Endothelial cell of umbilical vein (primary cell): Measurements from ENCODE around the gene LHX6. TPM values are rescaled to one million over a fixed set of nuclear protein-coding genes. Genes with fewer than 3 reads are reported as not detected.

Source experiments
- BruUV-seq: library from RNA; stranded (reverse); fragments of 400-500 nt; replicated peaks from 2 replicates; lab custom pipeline; 2021; lab: Mats Ljungman, UMichigan
- CTCF ChIA-PET: fragments of 300-600, 350-600 bp; sonication (Branson Sonifier 250); formaldehyde crosslinking; loops from one replicate; lab custom pipeline; 2021; ENCODE audit warnings: antibody characterized with exemption, inconsistent platforms; lab: Charles Lee
- POLR2A ChIA-PET: fragments of 300-600, 350-600 bp; sonication (Branson Sonifier 250); formaldehyde crosslinking; loops from one replicate; lab custom pipeline; 2021; ENCODE audit warnings: antibody characterized with exemption, inconsistent platforms; lab: Charles Lee
- DNase-seq: peaks from one replicate; pipeline ENCODE4 v3.0.0-alpha.2; 2011; ENCODE audit warnings: low read depth, low spot score
- FAIRE-seq: peaks from 2 replicates; lab custom pipeline; 2011; peaks lifted over from hg19 to GRCh38; lab: Jason Lieb, UNC
- H2AFZ ChIP-seq: 2 replicates; pipeline ENCODE4 v1.6.0; 2012; ENCODE audit warnings: low read depth, low read length, control low read depth, inconsistent platforms
- H3K27ac ChIP-seq: 2 replicates; pipeline ENCODE4 v1.5.1; 2011; ENCODE audit warnings: low read depth, mild to moderate bottlenecking, control low read depth, low read length, moderate library complexity; ENCODE audit not compliant: insufficient read depth
- H3K27me3 ChIP-seq, 2 experiments: 2 replicates each; pipeline versions ENCODE4 v1.6.0 to v1.6.1; 2011; ENCODE audit warnings: low read length in 2 of 2, mixed read lengths in 1 of 2; ENCODE audit not compliant: control insufficient read depth in 2 of 2, insufficient read depth in 2 of 2
- H3K36me3 ChIP-seq, 2 experiments: 2 replicates in 1 of 2; 3 replicates in 1 of 2; pipeline ENCODE4 v1.5.1; 2011; ENCODE audit warnings: low read length in 2 of 2, mild to moderate bottlenecking in 1 of 2, moderate library complexity in 1 of 2; ENCODE audit not compliant: control insufficient read depth in 2 of 2, insufficient read depth in 2 of 2; ENCODE audit errors: extremely low read depth in 1 of 2
- H3K4me1 ChIP-seq: 3 replicates; pipeline ENCODE4 v1.5.1; 2011; ENCODE audit warnings: mild to moderate bottlenecking, low read length; ENCODE audit not compliant: control insufficient read depth, insufficient read depth; ENCODE audit errors: extremely low read depth
- H3K4me2 ChIP-seq: 2 replicates; pipeline ENCODE4 v1.6.1; 2011; ENCODE audit warnings: low read length, control low read depth, mixed read lengths; ENCODE audit not compliant: insufficient read depth
- H3K4me3 ChIP-seq, 3 experiments: fragments of 200-600 bp in 1 of 3; sonication (generic), shearing (Covaris generic) in 1 of 3; replicated peaks in 1 of 3; 2 replicates each; pipeline ENCODE4 v1.5.1; 2011 to 2016; ENCODE audit warnings: control low read depth in 3 of 3, low read length in 3 of 3, mild to moderate bottlenecking in 2 of 3, inconsistent platforms in 1 of 3, low read depth in 1 of 3, moderate library complexity in 1 of 3; ENCODE audit not compliant: insufficient read depth in 1 of 3
- H3K79me2 ChIP-seq: 2 replicates; pipeline ENCODE4 v1.6.0; 2012; ENCODE audit warnings: low read length, inconsistent platforms; ENCODE audit not compliant: control insufficient read depth, insufficient read depth
- H3K9ac ChIP-seq: replicated peaks from 2 replicates; pipeline ENCODE3; 2011; ENCODE audit warnings: low read length, control low read depth; ENCODE audit not compliant: insufficient read depth; ENCODE audit errors: extremely low read depth
- H3K9me1 ChIP-seq: replicated peaks from 3 replicates; pipeline ENCODE4 v1.6.0; 2011; ENCODE audit warnings: mild to moderate bottlenecking, low read length; ENCODE audit not compliant: control insufficient read depth, insufficient read depth; ENCODE audit errors: extremely low read depth
- H3K9me3 ChIP-seq: replicated peaks from 2 replicates; pipeline ENCODE4 v1.5.1; 2012; ENCODE audit warnings: low read length, inconsistent platforms; ENCODE audit not compliant: control insufficient read depth, insufficient read depth
- H4K20me1 ChIP-seq: replicated peaks from 2 replicates; pipeline ENCODE3; 2011; ENCODE audit warnings: mild to moderate bottlenecking, low read length; ENCODE audit not compliant: control insufficient read depth, insufficient read depth; ENCODE audit errors: extremely low read depth
- CTCF ChIP-seq, 2 donors: IDR thresholded peaks; 1 replicate in 1 of 2; 2 replicates in 1 of 2; pipeline ENCODE4 v1.5.1; 2011; ENCODE audit warnings: low read length in 2 of 2, mild to moderate bottlenecking in 2 of 2, moderate library complexity in 2 of 2, control low read depth in 1 of 2, inconsistent platforms in 1 of 2, low read depth in 1 of 2; ENCODE audit not compliant: insufficient read depth in 1 of 2; ENCODE audit errors: extremely low read depth in 1 of 2
- EZH2 ChIP-seq: IDR thresholded peaks from 2 replicates; pipeline ENCODE4 v1.6.1; 2012; ENCODE audit warnings: borderline replicate concordance, low read depth, mild to moderate bottlenecking, moderate library complexity, low read length, inconsistent platforms; ENCODE audit not compliant: severe bottlenecking
- FOS ChIP-seq: IDR thresholded peaks from 2 replicates; pipeline ENCODE4 v1.6.1; 2011; ENCODE audit warnings: mild to moderate bottlenecking, low read length, moderate library complexity, borderline replicate concordance; ENCODE audit not compliant: insufficient read depth
- GATA2 ChIP-seq: IDR thresholded peaks from 2 replicates; pipeline ENCODE4 v1.7.0; 2011; ENCODE audit warnings: low read depth, mild to moderate bottlenecking, moderate library complexity, mixed read lengths, low read length; ENCODE audit not compliant: insufficient read length, insufficient read depth
- JUN ChIP-seq: IDR thresholded peaks from 2 replicates; pipeline ENCODE4 v1.6.1; 2011; ENCODE audit warnings: borderline replicate concordance, low read depth; ENCODE audit not compliant: insufficient read length, insufficient read depth
- MAX ChIP-seq: IDR thresholded peaks from 2 replicates; pipeline ENCODE4 v1.6.1; 2011; ENCODE audit not compliant: insufficient read depth, insufficient read length
- POLR2A ChIP-seq: IDR thresholded peaks from 2 replicates; pipeline ENCODE4 v1.6.1; 2012; ENCODE audit warnings: low read depth, mild to moderate bottlenecking, control low read depth, low read length
- POLR2AphosphoS5 ChIP-seq: IDR thresholded peaks from 2 replicates; pipeline ENCODE4 v1.6.1; 2012; ENCODE audit warnings: low read depth, mild to moderate bottlenecking, control low read depth, low read length, moderate library complexity; ENCODE audit not compliant: insufficient read depth
- dilution Hi-C: fragments of 300-500 bp; cut with MboI; formaldehyde crosslinking; loops from one replicate; pipeline ENCODE4 v1.15.0; 2019; ENCODE audit warnings: low sequenced_read_pairs; ENCODE audit not compliant: extremely low pct_ligation_motif_present
- intact Hi-C: fragments of 100-400 bp; cut with micrococcal nuclease; formaldehyde crosslinking; loops from one replicate; pipeline ENCODE4 v1.10.0; 2022
- polyA plus RNA-seq, 4 experiments: library from polyadenylated mRNA; depleted of rRNA in 3 of 4; stranded (reverse) in 3 of 4; unstranded in 1 of 4; fragments of >200 nt; gene quantifications; 2 replicates each; pipeline versions ENCODE4 v1.2.1 to v1.2.3, GENCODE V29; 2011 to 2012; ENCODE audit warnings: missing spikeins in 1 of 4
- total RNA-seq: library from RNA; stranded (reverse); gene quantifications from 2 replicates; pipeline ENCODE4 v1.2.3, GENCODE V29; 2021

The LHX6 gene
- total and polyA plus RNA-seq, 2 donors (not counting 3 experiments of a cell fraction or from before 2014, with no cell fraction given): 2.4 to 18.4 TPM

- H3K9ac ChIP-seq: no peak overlapping the region
- H3K79me2 ChIP-seq: no peaks in the 10 kb centered on the region
- ChIA-PET POLR2A (interaction anchor here (0.6 to 0.7 kb wide), 2 partner anchors 46 to 63 kb away, joined by 3 read pairs; partner anchors contain the start of genes MRRF and RBM18), CTCF (interaction anchor here (1.0 to 2.2 kb wide), 4 partner anchors 34 to 148 kb away, joined by 3 to 9 read pairs (median 4); no protein-coding TSS in a partner anchor)
- dilution Hi-C loops: no loop called here
- no peak overlapping the region for H3K4me2 ChIP-seq
- no peak overlapping the region for H3K4me3 ChIP-seq
- H2AFZ ChIP-seq: no peak overlapping the region
- TF ChIP-seq JUN: no peak
- no peak for TF ChIP-seq POLR2A
- TF ChIP-seq GATA2: no peak
- TF ChIP-seq POLR2AphosphoS5: no peak
- no peak for TF ChIP-seq EZH2
- no peak for TF ChIP-seq CTCF (IDR thresholded peaks at IDR 0.05; ENCODE audit: extremely low read depth in 1 of 2, insufficient read depth in 1 of 2, low read depth in 1 of 2, low read length in 2 of 2)
- TF ChIP-seq FOS: no peak
- TF ChIP-seq MAX: no peak
- DNase-seq (no peak), FAIRE-seq (no peak)
- no peaks in the 10 kb centered on the region for H4K20me1 ChIP-seq
- intact Hi-C loops: no loop called here
- H3K9me1 ChIP-seq: no peaks in the 10 kb centered on the region
- no peaks in the 10 kb centered on the region for H3K9me3 ChIP-seq
- BruUV-seq: no TSS peak
- H3K27ac ChIP-seq: no peak overlapping the region
- no peaks in the 10 kb centered on the region for H3K4me1 ChIP-seq
- H3K27me3 ChIP-seq: peaks cover 3 to 19% of the 10 kb centered on the region in 2 experiments
- no peaks in the 10 kb centered on the region for H3K36me3 ChIP-seq
Measured at GRCh38 chr9:122202111-122202510, 26.6 kb downstream of the LHX6 start.
